Vagina (tissue), 2 donors: ENCODE measurements around the gene EHBP1. TPM values are rescaled to one million over a fixed set of nuclear protein-coding genes. Genes with fewer than 3 reads are reported as not detected.

Experiments used
- DNase-seq, 2 donors: peaks; one replicate each; pipeline ENCODE4 v3.0.0-alpha.2; 2017; ENCODE audit errors: extremely low spot score in 2 of 2
- H3K27ac ChIP-seq: fragments of 200-600 bp; sonication (generic); one replicate; pipeline ENCODE4 v1.5.1; 2019
- H3K27me3 ChIP-seq: fragments of 200-600 bp; sonication (generic); one replicate; pipeline ENCODE4 v1.5.1; 2019
- H3K36me3 ChIP-seq, 2 donors: fragments of 200-600 bp; sonication (generic); one replicate each; pipeline ENCODE4 v1.5.1; 2017 to 2019
- H3K4me1 ChIP-seq: fragments of 200-600 bp; sonication (generic); one replicate; pipeline ENCODE4 v1.5.1; 2019
- H3K4me3 ChIP-seq, 2 donors: fragments of 200-600 bp; sonication (generic); 1 replicate in 1 of 2; 2 replicates in 1 of 2; pipeline ENCODE4 v1.5.1; 2016 to 2019
- H3K9me3 ChIP-seq: fragments of 200-600 bp; sonication (generic); one replicate; pipeline ENCODE4 v1.5.1; 2019
- POLR2A ChIP-seq, 2 donors: fragments of 450-650 bp; IDR thresholded peaks; one replicate each; pipeline ENCODE4 v1.6.1; 2017; ENCODE audit warnings: antibody characterized with exemption in 2 of 2, mild to moderate bottlenecking in 2 of 2, moderate library complexity in 2 of 2
- POLR2AphosphoS5 ChIP-seq, 2 donors: sonication (generic); formaldehyde crosslinking; IDR thresholded peaks; one replicate each; pipeline ENCODE4 v1.9.0; 2017; ENCODE audit warnings: antibody characterized with exemption in 2 of 2, mild to moderate bottlenecking in 2 of 2, low read depth in 1 of 2; ENCODE audit not compliant: insufficient read depth in 1 of 2
- intact Hi-C: fragments of 100-400 bp; cut with DNase I; formaldehyde crosslinking; loops from one replicate; pipeline ENCODE4 v1.15.1; 2023
- total RNA-seq: library from RNA; depleted of rRNA; stranded (reverse); fragments of >200 nt; gene quantifications from one replicate; pipeline ENCODE4 v1.2.3, GENCODE V29; 2016
- TF ChIP-seq, protein P1 (sequence below), 3 experiments: fragments of 450-650 bp in 2 of 3; fragments of 200-600 bp in 1 of 3; sonication (generic) in 1 of 3; IDR thresholded peaks; one replicate each; pipeline ENCODE4 v1.5.1; 2017 to 2019; ENCODE audit warnings: antibody characterized with exemption in 3 of 3, mild to moderate bottlenecking in 2 of 3, moderate library complexity in 2 of 3

Gene EHBP1
- total RNA-seq, 1 donor from 2014 or later, result 97.7 TPM

GRCh38 chr2:62852254-62852653, 146.7 kb downstream of the EHBP1 start:
- DNase-seq, result no peak
- no peaks in the 10 kb centered on the region for H3K9me3 ChIP-seq
- intact Hi-C loops, result no loop called here
- no peak for TF ChIP-seq POLR2AphosphoS5 (IDR thresholded peaks at IDR 0.05; ENCODE audit: insufficient read depth in 1 of 2, low read depth in 1 of 2)
- TF ChIP-seq, protein P1, sequence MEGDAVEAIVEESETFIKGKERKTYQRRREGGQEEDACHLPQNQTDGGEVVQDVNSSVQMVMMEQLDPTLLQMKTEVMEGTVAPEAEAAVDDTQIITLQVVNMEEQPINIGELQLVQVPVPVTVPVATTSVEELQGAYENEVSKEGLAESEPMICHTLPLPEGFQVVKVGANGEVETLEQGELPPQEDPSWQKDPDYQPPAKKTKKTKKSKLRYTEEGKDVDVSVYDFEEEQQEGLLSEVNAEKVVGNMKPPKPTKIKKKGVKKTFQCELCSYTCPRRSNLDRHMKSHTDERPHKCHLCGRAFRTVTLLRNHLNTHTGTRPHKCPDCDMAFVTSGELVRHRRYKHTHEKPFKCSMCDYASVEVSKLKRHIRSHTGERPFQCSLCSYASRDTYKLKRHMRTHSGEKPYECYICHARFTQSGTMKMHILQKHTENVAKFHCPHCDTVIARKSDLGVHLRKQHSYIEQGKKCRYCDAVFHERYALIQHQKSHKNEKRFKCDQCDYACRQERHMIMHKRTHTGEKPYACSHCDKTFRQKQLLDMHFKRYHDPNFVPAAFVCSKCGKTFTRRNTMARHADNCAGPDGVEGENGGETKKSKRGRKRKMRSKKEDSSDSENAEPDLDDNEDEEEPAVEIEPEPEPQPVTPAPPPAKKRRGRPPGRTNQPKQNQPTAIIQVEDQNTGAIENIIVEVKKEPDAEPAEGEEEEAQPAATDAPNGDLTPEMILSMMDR (IDR thresholded peaks at IDR 0.05), result no peak
- TF ChIP-seq POLR2A (IDR thresholded peaks at IDR 0.05), result no peak
- H3K4me3 ChIP-seq, result no peak overlapping the region
- H3K27ac ChIP-seq, result no peak overlapping the region
- no peaks in the 10 kb centered on the region for H3K27me3 ChIP-seq
- H3K36me3 ChIP-seq, result peaks cover 0 to 14% of the 10 kb centered on the region in 2 donors
- no peaks in the 10 kb centered on the region for H3K4me1 ChIP-seq

- H3K4me3 ChIP-seq, result no peak overlapping the region
- H3K9me3 ChIP-seq, result no peaks in the 10 kb centered on the region
- H3K4me1 ChIP-seq, result no peaks in the 10 kb centered on the region
- TF ChIP-seq, protein P1 (IDR thresholded peaks at IDR 0.05), result no peak
- TF ChIP-seq POLR2AphosphoS5 (IDR thresholded peaks at IDR 0.05; ENCODE audit: insufficient read depth in 1 of 2, low read depth in 1 of 2) (no peak), POLR2A (IDR thresholded peaks at IDR 0.05) (no peak)
- H3K36me3 ChIP-seq, result peaks cover 0 to 20% of the 10 kb centered on the region in 2 donors
- no peaks in the 10 kb centered on the region for H3K27me3 ChIP-seq
- no peak for DNase-seq
- no peak overlapping the region for H3K27ac ChIP-seq
- intact Hi-C loops, result no loop called here
Measured at GRCh38 chr2:62854600-62855514, 149.3 kb downstream of the EHBP1 start.

DNA sequence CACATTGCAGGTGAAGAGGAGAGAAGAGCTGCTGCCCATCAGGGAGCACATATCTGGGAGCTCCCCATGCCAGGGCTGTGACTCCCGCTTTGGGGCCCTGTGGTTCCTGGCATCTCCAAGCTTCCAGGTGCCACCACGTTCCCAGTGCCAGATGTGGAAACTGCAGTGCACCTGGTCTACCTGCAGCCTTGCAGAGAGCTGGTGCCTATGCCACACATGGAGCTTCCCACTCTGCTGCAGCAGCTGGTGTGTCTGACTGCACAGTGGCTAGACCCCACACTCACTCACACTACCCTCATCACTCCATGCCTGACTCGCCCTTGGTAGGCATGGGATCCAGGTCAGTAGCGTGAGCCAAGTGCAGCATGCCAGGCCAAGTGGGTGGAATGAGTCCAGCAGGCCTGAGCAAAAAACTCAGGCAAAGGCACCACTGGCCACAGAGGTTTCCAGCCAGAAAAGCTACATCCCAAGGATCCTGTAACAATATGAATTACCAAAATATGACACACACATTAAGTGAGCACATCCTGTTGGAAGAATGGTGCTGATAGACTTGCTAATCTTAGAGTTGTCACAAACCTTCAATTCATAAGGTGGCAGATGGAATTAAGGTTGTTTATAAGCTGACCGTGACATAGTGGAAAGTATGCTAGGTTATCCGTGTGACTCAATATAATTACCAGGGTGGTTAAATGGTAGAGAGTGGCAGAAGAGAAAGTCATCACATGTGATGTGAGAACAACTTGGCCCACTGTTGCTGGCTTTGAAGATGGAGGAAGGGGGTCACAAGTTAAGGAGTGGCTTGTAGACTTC, 150.9 kb downstream of the EHBP1 start:
- Histone ChIP-seq H3K4me3 (no peak overlapping the region), H3K4me1 (no peaks in the 10 kb centered on the region), H3K36me3 (peaks cover 0 to 27% of the 10 kb centered on the region in 2 donors), H3K27me3 (no peaks in the 10 kb centered on the region), H3K27ac (no peak overlapping the region), H3K9me3 (no peaks in the 10 kb centered on the region)
- TF ChIP-seq POLR2AphosphoS5 (IDR thresholded peaks at IDR 0.05; ENCODE audit: insufficient read depth in 1 of 2, low read depth in 1 of 2), result no peak
- TF ChIP-seq, protein P1 (IDR thresholded peaks at IDR 0.05), result no peak
- TF ChIP-seq POLR2A (IDR thresholded peaks at IDR 0.05), result no peak
- intact Hi-C loops, result no loop called here
- no peak for DNase-seq

DNA sequence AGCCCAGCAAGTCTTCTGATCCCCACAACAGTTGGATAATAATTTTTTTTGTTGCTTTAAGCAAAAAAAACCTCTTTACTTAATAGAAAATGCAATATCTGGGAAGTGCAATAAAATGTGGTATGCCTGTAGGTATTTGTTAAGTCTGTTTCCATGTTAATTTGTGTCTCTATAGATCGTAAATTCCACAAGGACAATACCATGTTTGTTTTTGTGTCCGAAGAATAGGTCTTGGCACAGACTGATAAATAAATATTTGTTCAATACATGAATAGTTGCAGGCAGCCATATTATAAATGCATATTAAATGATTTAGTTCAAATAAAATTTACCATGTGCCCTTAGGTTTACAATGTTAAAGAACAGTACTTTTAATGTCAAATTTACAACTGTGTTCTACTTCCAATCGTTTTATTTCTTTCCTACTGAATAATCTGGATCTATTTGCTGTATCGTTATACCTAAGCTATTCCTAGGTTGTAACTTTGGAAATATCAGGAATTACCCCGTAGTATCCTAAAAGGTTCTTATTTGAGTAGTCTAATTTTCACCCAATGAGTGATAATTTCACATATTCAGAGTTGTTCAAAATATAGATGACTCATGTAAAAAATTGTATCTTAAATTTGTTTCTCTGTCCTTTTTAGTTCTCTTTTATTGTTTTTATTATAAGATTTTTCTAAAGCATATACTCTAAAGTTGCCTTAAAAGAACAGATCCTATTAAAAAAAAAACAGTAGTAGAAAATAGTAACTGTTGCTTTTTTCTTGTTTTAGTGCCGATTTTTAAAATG, 151.8 kb downstream of the EHBP1 start:
- H3K4me3 ChIP-seq, result no peak overlapping the region
- no peak for DNase-seq
- TF ChIP-seq POLR2A (IDR thresholded peaks at IDR 0.05), result no peak
- TF ChIP-seq, protein P1 (IDR thresholded peaks at IDR 0.05), result no peak
- no peak for TF ChIP-seq POLR2AphosphoS5 (IDR thresholded peaks at IDR 0.05; ENCODE audit: insufficient read depth in 1 of 2, low read depth in 1 of 2)
- intact Hi-C loops, result no loop called here
- no peaks in the 10 kb centered on the region for H3K4me1 ChIP-seq
- H3K27me3 ChIP-seq, result no peaks in the 10 kb centered on the region
- peaks cover 0 to 27% of the 10 kb centered on the region in 2 donors for H3K36me3 ChIP-seq
- H3K27ac ChIP-seq, result no peak overlapping the region
- H3K9me3 ChIP-seq, result no peaks in the 10 kb centered on the region
